Measurements from ENCODE around the gene IL12RB2. TPM values are rescaled to one million over a fixed set of nuclear protein-coding genes. Genes with fewer than 3 reads are reported as not detected.

Gene IL12RB2
- total and polyA plus RNA-seq, 2 donors (not counting 1 experiment from before 2014, with no cell fraction given), result 0.67 TPM; not detected in 1

GRCh38 chr1:67429528-67430357 is 122.1 kb downstream of the IL12RB2 start:
- TF ChIP-seq CTCF (IDR thresholded peaks at IDR 0.05), result no peak
- TF ChIP-seq EZH2 (IDR thresholded peaks at IDR 0.05; ENCODE audit: borderline replicate concordance, insufficient read depth, low read depth, low read length, poor library complexity, severe bottlenecking), result no peak
- H3K9me3 Mint-ChIP-seq (ENCODE audit: insufficient read depth), result no peaks in the 10 kb centered on the region
- H3K4me2 ChIP-seq (replicated peaks; ENCODE audit: low read depth, low read length, poor library complexity, severe bottlenecking), result peak overlapping the region; percentile 72
- H3K9ac ChIP-seq (ENCODE audit: low read length), result peak overlapping the region; percentile 98
- DNase-seq (peak; percentile 58), ATAC-seq (ENCODE audit: low read depth) (peak; percentile 9)
- H3K4me1 ChIP-seq (ENCODE audit: control insufficient read depth in 2 of 2, insufficient read depth in 2 of 2, low read length in 2 of 2), result peaks cover 28 to 32% of the 10 kb centered on the region in 2 donors
- under 1% methylated on average over 69 of the region's 69 CpGs for WGBS (ENCODE audit: insufficient coverage)
- peak overlapping the region; percentile 93 for H3K27ac Mint-ChIP-seq
- CTCF ChIA-PET, result interaction anchor here (1.0 to 1.5 kb wide), 2 partner anchors 71 to 89 kb away, joined by 3 read pairs; no protein-coding TSS in a partner anchor
- peaks cover 59% of the 10 kb centered on the region for H3K4me1 Mint-ChIP-seq
- H2AFZ ChIP-seq (ENCODE audit: insufficient read depth, low read depth, low read length, poor library complexity, severe bottlenecking), result peak overlapping the region; percentile 93
- H3K27me3 Mint-ChIP-seq, result no peaks in the 10 kb centered on the region
- POLR2A ChIA-PET, result interaction anchor here (0.6 to 1.7 kb wide), 4 partner anchors 71 to 1098 kb away, joined by 3 to 4 read pairs (median 4); partner anchors contain the start of gene GADD45A
- H3K27ac ChIP-seq (ENCODE audit: low read length in 2 of 2), result peak overlapping the region; percentile 70 to 98
- intact Hi-C loops (cut with micrococcal nuclease), result loop anchor here (1.0 to 5.0 kb wide), 8 partner anchors 71 to 499 kb away; partner anchors contain the start of gene GADD45A
- H3K79me2 ChIP-seq (ENCODE audit: control insufficient read depth, insufficient read depth, low read length), result peaks cover 53% of the 10 kb centered on the region
- H3K27me3 ChIP-seq (replicated peaks in 1 of 4; ENCODE audit: control extremely low read depth in 1 of 4, control insufficient read depth in 3 of 4, insufficient read depth in 4 of 4, low read length in 3 of 4), result no peaks in the 10 kb centered on the region
- H3K4me3 Mint-ChIP-seq, result peak overlapping the region; percentile 91
- H4K20me1 ChIP-seq (ENCODE audit: control insufficient read depth, insufficient read depth, low read length, poor library complexity, severe bottlenecking), result peaks cover 38% of the 10 kb centered on the region
- H3K36me3 ChIP-seq (replicated peaks in 1 of 2; ENCODE audit: control extremely low read depth in 1 of 2, control insufficient read depth in 1 of 2, extremely low read depth in 1 of 2, insufficient read depth in 2 of 2, low read length in 1 of 2), result peaks cover 4 to 20% of the 10 kb centered on the region in 2 experiments
- no peaks in the 10 kb centered on the region for H3K9me3 ChIP-seq (ENCODE audit: control extremely low read depth in 1 of 3, control insufficient read depth in 2 of 3, insufficient read depth in 1 of 3, low read length in 2 of 3)
- H3K4me3 ChIP-seq (ENCODE audit: control extremely low read depth in 1 of 5, extremely low read depth in 1 of 5, insufficient read depth in 1 of 5, low read depth in 2 of 5, low read length in 4 of 5), result peak overlapping the region; percentile 75 to 97 (median 91)
